ENCODE results near the gene CNDP1.

Gene CNDP1

DNA sequence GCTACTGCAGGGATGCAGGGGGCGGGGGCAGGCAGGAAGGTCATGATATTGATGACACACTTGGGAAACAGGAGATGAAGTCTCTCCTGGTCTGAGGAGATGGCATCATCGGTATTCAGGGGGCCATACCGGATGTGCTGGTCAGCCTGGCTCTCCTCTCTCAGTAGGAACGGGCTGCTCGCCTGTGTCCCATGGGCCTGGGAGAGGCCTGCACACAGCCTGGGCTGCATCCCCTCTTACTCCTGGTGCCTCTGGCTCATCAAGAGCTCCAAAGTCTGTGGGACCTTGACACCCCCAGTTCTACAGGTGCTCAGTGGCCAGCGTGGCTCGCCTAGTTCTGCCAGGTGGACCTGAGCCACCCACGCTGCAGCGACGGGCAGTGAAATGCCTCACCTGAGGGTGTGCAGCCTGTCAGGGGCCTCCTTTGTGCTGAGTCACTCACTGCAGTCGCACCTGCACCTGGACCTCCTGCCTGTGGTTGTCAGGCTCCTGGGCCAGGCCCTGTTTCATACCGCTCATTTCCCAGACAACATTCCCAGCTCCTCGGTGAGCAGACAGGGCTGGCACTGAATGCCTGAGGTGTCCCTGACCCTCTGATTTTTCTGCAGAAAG, 18.6 kb upstream of the CNDP1 start:
- H3K4me3 ChIP-seq: no peak overlapping the region
- DNase-seq (ENCODE audit: low spot score): peak; percentile 68
- no peak overlapping the region for H3K27ac ChIP-seq
- TF ChIP-seq, protein P1, sequence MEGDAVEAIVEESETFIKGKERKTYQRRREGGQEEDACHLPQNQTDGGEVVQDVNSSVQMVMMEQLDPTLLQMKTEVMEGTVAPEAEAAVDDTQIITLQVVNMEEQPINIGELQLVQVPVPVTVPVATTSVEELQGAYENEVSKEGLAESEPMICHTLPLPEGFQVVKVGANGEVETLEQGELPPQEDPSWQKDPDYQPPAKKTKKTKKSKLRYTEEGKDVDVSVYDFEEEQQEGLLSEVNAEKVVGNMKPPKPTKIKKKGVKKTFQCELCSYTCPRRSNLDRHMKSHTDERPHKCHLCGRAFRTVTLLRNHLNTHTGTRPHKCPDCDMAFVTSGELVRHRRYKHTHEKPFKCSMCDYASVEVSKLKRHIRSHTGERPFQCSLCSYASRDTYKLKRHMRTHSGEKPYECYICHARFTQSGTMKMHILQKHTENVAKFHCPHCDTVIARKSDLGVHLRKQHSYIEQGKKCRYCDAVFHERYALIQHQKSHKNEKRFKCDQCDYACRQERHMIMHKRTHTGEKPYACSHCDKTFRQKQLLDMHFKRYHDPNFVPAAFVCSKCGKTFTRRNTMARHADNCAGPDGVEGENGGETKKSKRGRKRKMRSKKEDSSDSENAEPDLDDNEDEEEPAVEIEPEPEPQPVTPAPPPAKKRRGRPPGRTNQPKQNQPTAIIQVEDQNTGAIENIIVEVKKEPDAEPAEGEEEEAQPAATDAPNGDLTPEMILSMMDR (IDR thresholded peaks at IDR 0.05): no peak

DNA sequence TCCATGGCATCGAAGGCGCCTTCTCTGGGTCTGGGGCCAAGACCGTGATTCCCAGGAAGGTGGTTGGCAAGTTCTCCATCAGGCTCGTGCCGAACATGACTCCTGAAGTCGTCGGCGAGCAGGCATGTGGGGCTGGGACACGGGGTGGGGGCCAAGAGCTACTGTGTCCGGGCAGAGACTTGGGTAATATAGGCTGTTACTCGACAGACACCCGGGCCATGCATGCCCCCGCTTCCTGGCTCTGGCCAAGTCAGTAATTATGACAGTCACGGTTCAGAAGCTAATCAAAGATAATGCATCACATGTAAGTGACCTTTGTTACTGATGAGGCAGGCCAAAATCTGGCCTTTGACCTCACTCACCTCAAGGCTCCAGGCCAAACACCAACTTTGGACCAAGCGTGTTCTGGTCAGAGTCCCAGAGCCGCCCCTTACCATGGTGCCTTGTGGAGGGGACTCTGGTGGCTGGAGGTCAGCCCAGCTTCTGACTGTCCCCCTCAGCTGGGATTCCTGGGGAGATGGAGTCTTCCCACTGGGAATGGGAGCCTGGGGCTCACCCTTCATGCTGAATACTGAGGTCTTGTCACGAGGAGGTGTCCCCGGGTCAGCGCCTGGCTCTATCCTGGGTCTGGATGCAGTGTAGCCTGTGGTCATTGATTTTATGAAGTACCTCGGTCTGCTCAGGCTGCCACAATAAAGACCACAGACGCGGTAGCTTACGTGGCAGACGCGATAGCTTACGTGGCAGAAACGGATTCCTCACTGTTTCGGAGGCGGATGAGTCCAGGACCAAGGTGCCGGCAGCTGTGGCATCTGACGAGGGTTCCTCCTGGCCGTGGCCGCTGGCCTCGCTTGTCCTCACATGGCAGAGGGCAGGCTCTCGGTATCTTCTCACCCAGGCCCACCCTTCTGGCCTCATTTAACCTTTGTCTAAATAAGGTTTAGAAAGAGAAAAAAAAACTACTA, 17.7 kb upstream of the CNDP1 start:
- peak; percentile 62 for DNase-seq (ENCODE audit: low spot score)
- no peak overlapping the region for H3K4me3 ChIP-seq
- TF ChIP-seq, protein P1 (IDR thresholded peaks at IDR 0.05): no peak
- H3K27ac ChIP-seq: no peak overlapping the region

DNA sequence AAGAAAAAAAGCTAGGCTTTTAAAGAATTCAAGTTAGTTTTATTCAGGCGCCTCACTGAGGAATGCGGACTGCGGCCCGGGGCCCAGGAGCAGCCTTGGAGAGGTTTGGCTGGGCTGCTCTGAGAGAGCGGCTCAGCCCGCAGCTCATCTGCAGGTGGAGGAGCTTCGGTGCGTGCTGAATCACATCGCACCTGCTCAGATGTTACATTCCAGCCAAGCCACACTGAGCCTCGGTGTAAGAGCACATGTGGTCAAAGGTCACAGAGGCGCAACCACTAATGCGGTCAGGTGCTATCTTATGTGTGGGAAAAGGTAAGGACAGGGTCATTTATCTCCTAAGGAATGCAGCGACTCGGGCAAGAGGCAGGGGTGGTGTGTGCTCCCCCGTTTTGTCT, 17.1 kb upstream of the CNDP1 start:
- TF ChIP-seq, protein P1 (IDR thresholded peaks at IDR 0.05): no peak
- DNase-seq (ENCODE audit: low spot score): peak; percentile 53
- Histone ChIP-seq H3K27ac (no peak overlapping the region), H3K4me3 (no peak overlapping the region)

DNA sequence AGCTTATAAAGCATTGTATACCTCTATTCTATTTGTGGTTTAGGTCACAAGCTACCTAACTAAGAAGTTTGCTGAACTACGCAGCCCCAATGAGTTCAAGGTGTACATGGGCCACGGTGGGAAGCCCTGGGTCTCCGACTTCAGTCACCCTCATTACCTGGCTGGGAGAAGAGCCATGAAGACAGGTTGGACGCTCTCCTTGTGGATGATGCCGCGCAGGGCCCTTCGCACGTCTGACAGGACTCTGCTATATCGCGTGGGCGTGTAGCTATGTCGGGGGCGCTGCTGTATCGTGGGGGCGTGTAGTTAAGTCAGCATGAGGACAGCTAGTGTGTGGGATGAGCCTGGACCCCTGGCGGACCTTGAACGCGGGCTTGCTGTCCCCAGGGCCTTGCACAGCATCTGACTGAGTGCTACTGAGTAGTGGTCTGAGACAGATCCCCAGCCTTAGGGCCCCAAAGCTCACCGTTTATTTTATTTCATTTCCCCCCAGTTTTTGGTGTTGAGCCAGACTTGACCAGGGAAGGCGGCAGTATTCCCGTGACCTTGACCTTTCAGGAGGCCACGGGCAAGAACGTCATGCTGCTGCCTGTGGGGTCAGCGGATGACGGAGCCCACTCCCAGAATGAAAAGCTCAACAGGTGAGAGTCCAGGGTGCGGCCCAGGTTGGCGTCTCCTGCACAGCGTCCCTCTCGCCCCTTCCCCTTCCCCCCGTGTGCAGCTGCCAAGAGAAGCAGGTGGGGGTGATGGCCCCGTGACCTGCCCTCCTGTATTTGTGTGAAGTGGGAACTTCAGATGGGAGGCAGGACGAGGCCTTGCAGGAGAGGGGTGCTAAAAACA, 15.6 kb upstream of the CNDP1 start:
- no peak overlapping the region for H3K4me3 ChIP-seq
- TF ChIP-seq, protein P1 (IDR thresholded peaks at IDR 0.05): no peak
- DNase-seq (ENCODE audit: low spot score): peak; percentile 55
- H3K27ac ChIP-seq: no peak overlapping the region

DNA sequence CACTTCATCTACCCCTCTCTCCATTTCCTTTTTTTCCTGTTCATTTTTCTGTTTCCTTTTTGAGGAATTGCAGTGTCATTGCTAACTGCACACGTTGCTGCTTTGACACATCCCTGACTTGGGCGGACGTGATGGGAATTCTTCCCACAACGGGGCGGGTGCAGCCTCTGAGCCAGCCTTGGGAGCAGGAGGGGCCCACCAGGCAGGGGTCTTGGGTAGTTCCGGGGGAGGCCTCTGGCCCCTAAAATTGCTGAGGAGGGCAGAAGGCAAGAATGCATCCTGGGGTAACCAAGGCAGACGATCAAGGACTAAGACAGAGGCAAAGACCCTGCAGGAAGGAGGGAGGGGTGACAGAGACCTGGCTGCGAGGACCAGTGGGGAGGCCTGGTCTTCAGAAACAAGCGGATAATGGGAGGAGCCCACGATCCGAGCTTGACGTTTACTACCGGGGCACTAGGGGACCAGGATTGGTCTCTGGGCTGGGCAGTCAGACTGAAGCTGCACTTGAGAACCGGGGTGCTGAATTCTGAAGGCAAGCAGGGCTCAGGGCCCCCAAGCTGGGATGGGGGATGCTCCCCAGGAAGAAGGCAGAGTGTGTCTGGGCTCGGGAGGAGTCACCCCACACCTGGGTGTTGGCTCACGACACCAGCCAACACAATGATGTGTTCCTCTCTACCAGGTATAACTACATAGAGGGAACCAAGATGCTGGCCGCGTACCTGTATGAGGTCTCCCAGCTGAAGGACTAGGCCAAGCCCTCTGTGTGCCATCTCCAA, 14.8 kb upstream of the CNDP1 start:
- TF ChIP-seq, protein P1 (IDR thresholded peaks at IDR 0.05): no peak
- Histone ChIP-seq H3K27ac (no peak overlapping the region), H3K4me3 (no peak overlapping the region)
- DNase-seq (ENCODE audit: low spot score): peak; percentile 62

DNA sequence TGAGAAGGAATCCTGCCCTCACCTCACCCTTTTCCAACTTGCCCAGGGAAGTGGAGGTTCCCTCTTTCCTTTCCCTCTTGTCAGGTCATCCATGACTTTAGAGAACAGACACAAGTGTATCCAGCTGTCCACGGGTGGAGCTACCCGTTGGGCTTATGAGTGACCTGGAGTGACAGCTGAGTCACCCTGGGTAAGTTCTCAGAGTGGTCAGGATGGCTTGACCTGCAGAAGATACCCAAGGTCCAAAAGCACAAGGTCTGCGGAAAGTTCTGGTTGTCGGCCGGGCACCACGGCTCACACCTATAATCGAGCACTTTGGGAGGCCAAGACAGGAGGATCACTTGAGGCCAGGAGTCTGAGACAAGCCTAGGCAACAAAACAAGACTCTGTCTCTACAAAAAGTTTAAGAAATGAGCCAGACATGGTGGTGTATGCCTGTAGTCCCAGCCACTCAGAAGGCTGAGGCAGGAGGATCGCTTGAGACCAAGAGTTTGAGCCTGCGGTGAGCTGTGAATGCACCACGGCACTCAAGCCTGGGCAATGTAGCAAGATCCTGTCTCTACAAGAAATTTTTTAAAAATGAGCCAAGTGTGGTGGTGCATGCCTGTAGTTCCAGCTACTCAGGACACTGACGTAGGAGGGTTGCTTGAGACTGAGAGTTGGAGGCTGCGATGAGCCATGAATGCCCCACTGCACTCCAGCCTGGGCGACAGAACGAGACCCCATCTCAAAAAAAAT, 14.0 kb upstream of the CNDP1 start:
- TF ChIP-seq, protein P1 (IDR thresholded peaks at IDR 0.05): no peak
- DNase-seq (ENCODE audit: low spot score): no peak
- no peak overlapping the region for H3K27ac ChIP-seq
- no peak overlapping the region for H3K4me3 ChIP-seq

Measured in coronary artery (tissue), 2 donors.